Stimulated activated CD4-positive, alpha-beta T cell treated with anti-CD3 and anti-CD28 coated beads, Interleukin-4, amount 100 ng/mL, for 24 hours (primary cell): ENCODE measurements around the gene ARID1B.

Source experiments
- DNase-seq: peaks from one replicate; pipeline ENCODE4 v3.0.0-alpha.2; 2020

The ARID1B gene

DNA sequence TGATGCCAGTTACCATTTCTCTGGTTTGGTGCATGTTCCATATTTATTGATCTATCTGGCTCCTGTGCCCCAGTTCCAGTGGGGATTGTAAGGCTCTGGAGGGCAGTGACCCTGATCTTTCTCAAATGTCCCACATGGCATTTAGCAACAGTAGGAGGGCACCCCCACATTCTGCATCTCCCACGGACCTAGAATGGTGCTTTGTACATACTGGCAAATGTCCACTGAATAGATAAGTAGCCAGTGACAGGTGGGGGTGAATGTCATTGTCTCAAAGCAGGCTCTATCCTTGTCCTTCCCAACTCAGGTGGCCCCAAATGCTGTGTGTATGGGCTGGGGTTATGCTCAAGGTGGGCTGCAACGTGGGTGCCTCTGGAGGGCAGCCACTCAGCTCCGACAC lies 462.0 kb downstream of the ARID1B start:
- DNase-seq, result no peak

DNA sequence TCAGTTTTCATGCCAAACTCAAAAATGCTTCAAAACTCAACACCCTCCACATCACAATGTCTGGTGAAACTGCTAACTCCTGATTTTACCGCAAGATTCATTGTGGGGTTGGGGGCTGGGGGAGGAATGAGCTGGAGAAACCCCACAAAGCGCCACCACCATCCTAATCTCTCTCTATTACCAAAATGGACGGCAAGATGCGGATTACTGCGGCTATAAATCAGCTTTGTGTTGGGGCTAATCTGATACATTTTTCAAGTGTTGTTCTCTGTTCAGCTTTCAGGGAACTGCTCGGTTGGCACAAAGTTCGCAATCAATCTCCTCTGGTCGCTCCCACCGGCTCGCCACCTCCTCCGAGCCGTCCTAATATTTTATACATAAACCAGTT lies 462.5 kb downstream of the ARID1B start:
- no peak for DNase-seq

DNA sequence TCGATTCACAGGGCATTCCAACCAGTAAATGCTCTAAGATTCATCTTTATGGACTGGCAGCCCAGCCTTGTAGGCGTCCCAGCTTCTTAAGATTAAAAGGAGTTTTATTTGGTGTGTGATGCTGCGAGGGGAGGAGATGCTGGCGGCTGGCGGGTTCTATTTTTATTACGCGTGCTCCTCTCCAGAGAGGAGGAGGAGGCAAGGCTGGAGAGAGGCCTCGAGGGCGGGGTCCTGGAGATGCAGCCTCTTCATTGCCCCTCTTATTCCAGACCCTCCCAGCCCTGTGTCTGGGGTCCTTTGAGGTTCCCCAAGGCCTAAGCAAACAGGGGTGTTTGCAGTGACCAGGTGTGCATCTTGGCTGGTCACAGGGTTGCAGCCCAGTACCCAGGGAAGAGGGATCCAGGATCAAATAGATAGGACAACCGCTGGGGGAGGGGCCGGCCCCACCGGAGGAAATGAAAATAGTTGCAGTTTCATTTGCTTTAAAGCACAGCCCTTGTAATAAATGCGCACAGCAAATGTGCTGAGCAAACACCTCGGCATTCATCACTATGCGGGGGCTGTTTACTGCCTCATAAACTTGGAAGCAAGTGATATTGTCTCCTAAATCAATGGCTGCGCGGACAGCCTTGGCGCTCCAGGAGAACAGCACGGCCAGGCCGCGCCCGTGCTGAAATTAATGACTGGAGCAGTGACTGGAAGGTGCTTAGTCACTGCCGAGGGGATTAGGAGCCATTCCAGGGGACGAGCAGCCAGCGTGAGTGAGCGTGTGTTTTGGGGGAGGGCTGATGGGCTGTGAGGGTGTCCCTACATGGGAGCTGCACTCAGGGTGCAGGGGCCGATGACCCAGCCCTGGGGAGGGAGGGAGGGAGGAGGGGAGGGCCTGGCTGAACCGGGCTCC lies 463.1 kb downstream of the ARID1B start:
- no peak for DNase-seq

GRCh38 chr6:157240960-157241311 lies 463.8 kb downstream of the ARID1B start:
- DNase-seq, result no peak

- no peak for DNase-seq
Measured at GRCh38 chr6:157242791-157243190, 465.6 kb downstream of the ARID1B start.

- DNase-seq, result no peak
Measured at GRCh38 chr6:157244175-157244574, 467.0 kb downstream of the ARID1B start.

GRCh38 chr6:157244780-157245179 lies 467.6 kb downstream of the ARID1B start:
- no peak for DNase-seq

DNA sequence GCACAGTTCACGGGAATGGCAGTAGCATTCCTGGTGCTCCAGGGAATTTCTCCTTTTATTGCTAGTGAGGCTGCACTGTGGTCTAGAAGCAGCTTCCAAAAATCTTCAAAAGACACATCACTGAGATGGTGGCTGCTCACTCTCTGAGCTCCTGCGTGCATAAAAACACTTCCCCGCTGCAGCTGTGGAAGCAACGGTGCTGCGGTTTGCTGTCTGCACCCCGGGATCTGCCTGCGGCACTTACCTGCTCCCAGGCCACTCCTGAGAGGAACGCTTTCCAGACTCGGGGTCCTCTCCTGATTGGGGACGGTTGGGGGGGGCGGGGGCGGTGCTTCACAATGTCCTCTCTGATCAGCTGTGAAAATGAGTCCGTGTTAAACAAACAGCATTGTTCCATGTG lies 468.3 kb downstream of the ARID1B start:
- DNase-seq, result no peak

DNA sequence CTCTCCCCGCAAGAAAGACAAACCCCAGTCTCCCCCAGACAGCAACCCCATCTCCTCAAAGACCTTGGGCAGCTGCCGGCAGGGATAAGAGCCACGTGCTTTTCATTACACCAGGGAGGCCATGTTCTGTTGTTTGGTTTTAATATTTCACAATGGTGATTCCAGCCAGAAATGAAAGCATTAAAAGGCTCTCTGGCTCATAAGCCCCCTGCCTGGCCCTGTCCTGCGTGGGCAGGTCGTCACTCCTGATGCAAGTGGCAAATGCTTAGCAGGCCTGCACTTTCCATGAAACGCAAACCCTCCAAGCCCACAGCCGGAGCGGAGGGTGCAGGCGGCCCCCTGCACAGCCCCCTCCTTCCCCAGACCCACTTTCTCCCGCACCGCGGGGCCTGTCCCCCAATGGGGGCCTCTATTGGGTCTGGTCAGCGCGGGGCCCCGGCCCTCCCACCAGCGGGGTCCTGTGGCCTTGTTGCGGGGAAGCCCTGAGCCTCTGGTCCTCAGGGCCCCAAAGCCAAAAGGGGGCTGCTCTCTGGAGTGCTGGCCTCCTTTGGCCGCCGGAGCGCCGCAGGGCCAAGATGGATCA lies 469.0 kb downstream of the ARID1B start:
- no peak for DNase-seq

DNA sequence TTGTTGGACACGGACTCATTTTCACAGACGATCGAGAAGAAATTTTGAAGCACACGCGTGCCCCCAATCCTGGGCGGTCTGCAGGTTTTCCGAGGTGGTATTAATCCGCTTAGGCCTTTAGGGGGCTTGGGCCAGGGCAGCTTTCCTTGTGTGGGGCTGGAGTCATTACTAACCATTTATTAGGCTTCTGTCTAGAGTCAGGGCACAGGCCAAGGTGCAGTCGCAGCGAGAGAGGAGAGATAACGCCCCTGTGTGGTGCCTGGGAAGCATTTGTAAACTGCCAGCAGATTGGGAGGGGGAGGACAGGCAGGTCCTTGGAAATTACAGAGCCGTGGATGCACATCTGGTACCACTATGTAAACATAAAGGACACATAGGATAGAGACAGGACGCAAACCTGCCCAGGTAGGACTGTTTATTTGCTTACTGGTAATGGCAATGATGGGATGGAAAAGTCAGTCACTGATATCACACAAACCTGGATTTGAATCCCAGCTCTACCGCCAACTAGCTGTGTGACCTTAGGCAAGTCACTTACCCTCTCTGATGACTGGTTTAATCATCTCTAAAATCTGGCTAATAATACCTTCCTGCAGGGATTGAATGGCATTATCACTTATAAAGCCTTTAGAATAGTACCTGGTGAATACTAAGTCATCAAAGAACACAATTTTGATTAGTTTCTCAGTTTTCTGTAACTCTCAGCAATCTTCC lies 469.8 kb downstream of the ARID1B start:
- no peak for DNase-seq

DNA sequence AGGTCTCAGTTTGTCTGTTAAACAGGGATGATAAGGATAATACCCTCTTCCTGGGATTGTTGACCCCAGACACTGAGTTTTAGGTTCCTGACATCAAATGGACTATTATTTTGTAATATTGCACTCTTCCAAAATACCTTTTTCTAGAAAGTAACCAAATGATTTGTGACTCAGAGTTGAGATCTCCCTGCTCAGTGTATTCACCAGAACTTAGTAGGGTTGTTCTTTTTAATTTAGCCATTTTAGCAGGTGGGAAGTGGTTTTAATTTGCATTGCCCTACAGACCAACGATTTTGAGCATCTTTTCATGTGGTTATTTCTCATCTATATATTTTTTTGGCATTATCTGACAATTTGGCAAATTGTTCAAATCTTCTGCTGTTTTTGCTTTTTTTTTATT lies 471.1 kb downstream of the ARID1B start:
- DNase-seq, result no peak

DNA sequence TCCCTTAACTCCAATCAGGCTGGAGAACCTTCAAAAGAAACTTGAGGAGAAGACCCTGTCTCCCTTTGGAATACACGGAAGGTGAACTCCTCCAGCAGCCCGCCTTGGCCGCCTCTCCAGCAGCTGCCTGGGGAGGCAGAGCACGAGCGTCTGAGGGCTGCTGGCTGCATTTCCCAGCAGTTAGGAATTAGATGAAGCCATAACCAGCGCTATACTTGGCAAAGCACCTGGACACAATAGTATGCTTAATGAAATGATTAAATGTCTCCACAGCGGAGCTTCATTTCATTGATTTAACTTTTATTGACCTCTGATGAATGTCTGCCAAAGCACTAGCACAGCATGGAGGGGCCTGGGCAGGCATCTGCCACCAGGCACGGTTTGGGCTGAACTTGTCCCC lies 472.6 kb downstream of the ARID1B start:
- DNase-seq, result no peak

DNA sequence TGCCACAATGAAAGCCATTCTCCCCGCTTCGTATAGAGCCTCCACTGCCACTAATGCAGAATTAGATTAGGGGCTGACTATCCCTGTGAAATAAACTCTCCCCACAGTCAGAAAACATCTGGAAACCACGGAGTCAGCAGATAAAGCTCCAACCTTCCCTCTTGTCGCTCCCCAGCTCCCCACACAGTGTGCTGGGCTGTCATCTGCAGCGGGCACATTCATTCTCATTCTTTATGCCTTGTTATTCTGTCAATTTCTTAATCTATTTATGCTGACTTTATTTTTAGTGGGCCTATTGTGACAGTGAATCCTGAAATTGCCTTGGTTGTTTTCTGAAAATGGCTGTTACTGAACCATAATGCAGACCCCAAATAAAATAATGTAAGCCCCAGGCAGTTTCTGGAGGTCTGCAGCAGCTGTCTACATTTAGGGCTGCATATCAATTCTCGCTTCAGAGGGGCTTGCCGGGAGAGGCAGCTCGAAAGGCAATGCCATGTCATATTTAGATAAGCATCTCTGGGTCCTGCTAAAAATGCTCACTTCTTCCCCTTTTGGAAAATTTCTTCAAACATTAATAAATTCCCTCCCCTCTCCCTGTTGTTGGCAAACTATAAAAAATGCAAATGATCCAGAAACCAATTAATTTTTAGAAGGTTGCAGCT lies 474.5 kb downstream of the ARID1B start:
- DNase-seq, result no peak

- DNase-seq, result no peak
Measured at GRCh38 chr6:157253017-157253416, 475.8 kb downstream of the ARID1B start.

DNA sequence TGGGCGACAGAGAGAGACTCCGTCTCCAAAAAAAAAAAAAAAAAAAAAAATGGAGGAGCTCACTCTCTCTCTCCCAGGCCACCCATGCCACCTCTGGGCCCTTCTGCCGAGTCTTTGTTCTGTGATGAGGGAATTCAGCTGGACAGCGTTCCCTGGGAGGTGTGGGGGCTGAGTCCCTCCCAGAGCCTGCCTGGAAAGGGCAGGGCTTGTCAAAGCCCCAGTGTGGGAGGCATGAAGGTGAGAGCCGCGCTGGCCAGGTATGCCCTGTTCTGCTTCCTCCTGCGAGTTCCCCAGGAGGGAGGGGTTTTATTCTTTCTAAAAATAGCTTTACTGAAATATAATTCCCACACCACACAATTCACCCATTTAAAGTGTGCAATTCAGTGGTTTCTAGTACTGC lies 476.5 kb downstream of the ARID1B start:
- DNase-seq, result no peak

DNA sequence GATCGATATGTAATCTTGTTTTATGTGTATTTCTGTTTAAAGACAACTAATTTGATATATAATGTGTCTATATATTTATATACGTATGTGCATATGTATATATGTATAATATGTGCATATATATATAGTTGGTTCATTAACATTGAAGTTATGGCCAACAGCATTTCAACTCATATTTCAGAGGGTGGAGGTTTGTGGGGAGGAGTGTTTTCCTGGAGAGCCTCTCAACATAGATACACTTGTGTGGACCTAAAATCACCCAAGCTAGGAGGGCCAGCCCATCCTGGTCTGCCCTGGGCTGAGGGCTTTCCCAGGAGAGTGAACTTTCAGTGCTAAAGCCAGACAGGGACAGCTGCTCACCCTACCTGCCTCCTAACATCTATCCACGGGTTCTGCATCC lies 477.4 kb downstream of the ARID1B start:
- DNase-seq, result no peak

- no peak for DNase-seq
Measured at GRCh38 chr6:157255079-157255478, 477.9 kb downstream of the ARID1B start.

DNA sequence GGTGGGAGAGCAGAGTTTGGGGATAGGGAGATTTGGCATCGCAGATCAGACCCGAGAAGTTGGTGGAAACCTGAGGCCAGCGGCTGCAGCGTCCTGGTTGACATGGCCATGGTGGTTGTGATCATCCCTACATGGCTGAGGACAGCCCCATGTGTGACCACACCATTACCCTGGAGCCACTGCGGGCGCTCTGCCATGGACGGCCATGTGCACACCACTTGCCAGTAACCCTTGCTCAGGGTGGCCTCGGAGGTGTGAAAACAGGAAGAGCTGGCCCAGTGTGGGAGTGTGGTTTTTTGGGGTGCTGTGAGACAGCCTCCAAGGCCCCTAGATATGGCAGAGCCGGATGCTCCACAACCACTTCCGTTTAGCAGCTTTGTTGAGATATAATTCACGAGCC lies 481.7 kb downstream of the ARID1B start:
- no peak for DNase-seq

GRCh38 chr6:157259443-157259842 lies 482.3 kb downstream of the ARID1B start:
- DNase-seq, result no peak
